Loucy (cell line): ENCODE results near the gene NGRN.
A peak's percentile ranks its signal among the peaks of the same experiment; 100 is the strongest.

Source experiments
- H2AFZ ChIP-seq: fragments of 200-600 bp; sonication (generic); 2 replicates; pipeline ENCODE4 v1.6.0; 2016; ENCODE audit warnings: antibody characterized with exemption, mild to moderate bottlenecking, low read length, moderate library complexity
- H3F3A ChIP-seq: fragments of 200-600 bp; 2 replicates; pipeline ENCODE4 v1.6.0; 2016; ENCODE audit warnings: antibody characterized with exemption, low read depth, mild to moderate bottlenecking
- H3K27me3 ChIP-seq: fragments of 200-600 bp; sonication (generic); 2 replicates; pipeline ENCODE4 v1.6.1; 2014; ENCODE audit warnings: low read length, mild to moderate bottlenecking; ENCODE audit not compliant: insufficient read depth, poor library complexity, severe bottlenecking
- H3K36me3 ChIP-seq: fragments of 200-600 bp; sonication (generic); 2 replicates; pipeline ENCODE4 v1.6.1; 2016; ENCODE audit warnings: low read length; ENCODE audit not compliant: insufficient read depth
- H3K4me1 ChIP-seq: fragments of 200-600 bp; sonication (generic); 2 replicates; pipeline ENCODE4 v1.5.1; 2014; ENCODE audit warnings: low read length, mild to moderate bottlenecking; ENCODE audit not compliant: insufficient read depth, poor library complexity, severe bottlenecking
- H3K4me2 ChIP-seq: fragments of 200-600 bp; sonication (generic); 2 replicates; pipeline ENCODE4 v1.6.0; 2014; ENCODE audit warnings: antibody characterized with exemption, low read length, low read depth, mild to moderate bottlenecking; ENCODE audit not compliant: poor library complexity, severe bottlenecking
- H3K4me3 ChIP-seq: fragments of 200-600 bp; sonication (generic); 2 replicates; pipeline ENCODE4 v1.5.1; 2014; ENCODE audit warnings: low read length, mild to moderate bottlenecking, mixed read lengths; ENCODE audit not compliant: poor library complexity, severe bottlenecking
- H3K79me2 ChIP-seq: fragments of 200-600 bp; sonication (generic); 2 replicates; pipeline ENCODE4 v1.6.1; 2014; ENCODE audit warnings: low read length; ENCODE audit not compliant: insufficient read depth
- H3K9ac ChIP-seq: fragments of 200-600 bp; sonication (generic); 2 replicates; pipeline ENCODE4 v1.6.0; 2014; ENCODE audit warnings: mild to moderate bottlenecking, low read depth, low read length, moderate library complexity; ENCODE audit not compliant: poor library complexity, severe bottlenecking
- H3K9me2 ChIP-seq: fragments of 200-600 bp; sonication (generic); replicated peaks from 2 replicates; pipeline ENCODE4 v1.6.1; 2016; ENCODE audit warnings: low read depth, low read length, mixed read lengths
- H3K9me3 ChIP-seq: fragments of 200-600 bp; sonication (generic); 2 replicates; pipeline ENCODE4 v1.6.1; 2014; ENCODE audit warnings: mild to moderate bottlenecking, antibody characterized with exemption, low read length, low read depth; ENCODE audit not compliant: insufficient read depth
- H4K20me1 ChIP-seq: fragments of 200-600 bp; sonication (generic); 2 replicates; pipeline ENCODE4 v1.6.0; 2014; ENCODE audit warnings: antibody characterized with exemption, low read length, mild to moderate bottlenecking; ENCODE audit not compliant: insufficient read depth, poor library complexity, severe bottlenecking
- CTCF ChIP-seq: fragments of 200-600 bp; sonication (generic); conservative IDR thresholded peaks from 2 replicates; pipeline ENCODE4 v1.5.1; 2014; ENCODE audit warnings: mild to moderate bottlenecking, antibody characterized with exemption, low read length
- EZH2phosphoT487 ChIP-seq: fragments of 200-600 bp; IDR thresholded peaks from 2 replicates; pipeline ENCODE4 v1.6.1; 2018; ENCODE audit warnings: antibody characterized with exemption, mild to moderate bottlenecking, moderate library complexity, borderline replicate concordance

NGRN gene

GRCh38 chr15:90262426-90262825 lies 3.0 kb upstream of the NGRN start:
- Histone ChIP-seq H3K4me2 (no peak overlapping the region), H4K20me1 (peaks cover 13% of the 10 kb centered on the region), H3K4me3 (no peak overlapping the region), H3K4me1 (peaks cover 22% of the 10 kb centered on the region), H3K9me2 (no peaks in the 10 kb centered on the region), H3K36me3 (no peaks in the 10 kb centered on the region), H3K9me3 (no peaks in the 10 kb centered on the region), H3K79me2 (peaks cover 37% of the 10 kb centered on the region), H3K9ac (no peak overlapping the region), H3K27me3 (no peaks in the 10 kb centered on the region), H3F3A (no peaks in the 10 kb centered on the region), H2AFZ (no peak overlapping the region)
- TF ChIP-seq CTCF (no peak), EZH2phosphoT487 (no peak)

- Histone ChIP-seq H3K9me2 (no peaks in the 10 kb centered on the region), H3K4me3 (peak overlapping the region; percentile 85), H3K9me3 (no peaks in the 10 kb centered on the region), H3K9ac (peak overlapping the region; percentile 95), H2AFZ (peak overlapping the region; percentile 93; the same call in 1 of the 2 replicates), H3K4me1 (peaks cover 37% of the 10 kb centered on the region), H3K36me3 (no peaks in the 10 kb centered on the region), H4K20me1 (peaks cover 30% of the 10 kb centered on the region), H3K27me3 (no peaks in the 10 kb centered on the region), H3K79me2 (peaks cover 58% of the 10 kb centered on the region), H3F3A (no peaks in the 10 kb centered on the region), H3K4me2 (peak overlapping the region; percentile 92)
- no peak for TF ChIP-seq CTCF
These were observed 801 bp upstream of the NGRN start for GRCh38 chr15:90264671-90265070.

- Histone ChIP-seq H3K4me2 (peak overlapping the region; percentile 92), H2AFZ (peak overlapping the region; percentile 93), H3K9me2 (no peaks in the 10 kb centered on the region), H3K4me3 (peak overlapping the region; percentile 85), H4K20me1 (peaks cover 44% of the 10 kb centered on the region), H3K9ac (peak overlapping the region; percentile 95), H3K36me3 (peaks cover 7% of the 10 kb centered on the region; the same call in 1 of the 2 replicates), H3K79me2 (peaks cover 72% of the 10 kb centered on the region), H3K4me1 (peaks cover 51% of the 10 kb centered on the region), H3F3A (no peaks in the 10 kb centered on the region), H3K9me3 (no peaks in the 10 kb centered on the region), H3K27me3 (no peaks in the 10 kb centered on the region)
- TF ChIP-seq EZH2phosphoT487 (no peak), CTCF (no peak)
These were observed 574 bp downstream of the NGRN start for GRCh38 chr15:90266061-90266431.
